Stimulated activated CD8-positive, alpha-beta memory T cell treated with anti-CD3 and anti-CD28 coated beads, Interleukin-15, amount 100 ng/mL, for 48 hours (primary cell): ENCODE data around the gene THSD4.
"Not testable (repeated sequence)": the region's sequence is repeated elsewhere in the genome, so short reads cannot be mapped to it uniquely, and the experiment has no call there.

Experiments used
- DNase-seq, 2 donors: peaks; one replicate each; pipeline ENCODE4 v3.0.0-alpha.2; 2020; ENCODE audit warnings: low read depth in 2 of 2

THSD4 gene

GRCh38 chr15:71380345-71380744 lies 265.1 kb downstream of the THSD4 start:
- DNase-seq, result no peak

GRCh38 chr15:71384501-71384900 lies 269.2 kb downstream of the THSD4 start:
- DNase-seq, result no peak

GRCh38 chr15:71385026-71385425 lies 269.8 kb downstream of the THSD4 start:
- DNase-seq, result no peak

- no peak for DNase-seq
These were observed 270.2 kb downstream of the THSD4 start for GRCh38 chr15:71385457-71385856.

- no peak for DNase-seq
These were observed 270.7 kb downstream of the THSD4 start for GRCh38 chr15:71386005-71386404.

GRCh38 chr15:71386448-71387236 lies 271.4 kb downstream of the THSD4 start:
- DNase-seq, result no peak

GRCh38 chr15:71387810-71388209 lies 272.5 kb downstream of the THSD4 start:
- DNase-seq, result no peak

- DNase-seq, result no peak
These were observed 274.8 kb downstream of the THSD4 start for GRCh38 chr15:71390096-71390495.

GRCh38 chr15:71391421-71392088 lies 276.3 kb downstream of the THSD4 start:
- no peak for DNase-seq

GRCh38 chr15:71392861-71393283 lies 277.6 kb downstream of the THSD4 start:
- DNase-seq, result no peak

GRCh38 chr15:71393383-71393782 lies 278.1 kb downstream of the THSD4 start:
- DNase-seq, result no peak

GRCh38 chr15:71396536-71397125 lies 281.4 kb downstream of the THSD4 start:
- DNase-seq, result no peak

- no peak for DNase-seq
These were observed 282.1 kb downstream of the THSD4 start for GRCh38 chr15:71397377-71397776.

- DNase-seq, result no peak
These were observed 285.0 kb downstream of the THSD4 start for GRCh38 chr15:71400294-71400693.

GRCh38 chr15:71401728-71402127 lies 286.5 kb downstream of the THSD4 start:
- DNase-seq, result not testable (repeated sequence)

- DNase-seq, result no peak
These were observed 294.3 kb downstream of the THSD4 start for GRCh38 chr15:71409541-71409940.

- DNase-seq, result no peak
These were observed 295.1 kb downstream of the THSD4 start for GRCh38 chr15:71410347-71410746.

- no peak for DNase-seq
These were observed 296.5 kb downstream of the THSD4 start for GRCh38 chr15:71411538-71412482.

GRCh38 chr15:71413419-71413818 lies 298.1 kb downstream of the THSD4 start:
- no peak for DNase-seq

GRCh38 chr15:71414853-71415252 lies 299.6 kb downstream of the THSD4 start:
- no peak for DNase-seq

GRCh38 chr15:71422530-71423259 lies 307.4 kb downstream of the THSD4 start:
- no peak for DNase-seq
